Measurements from ENCODE around the gene HSD11B2.

GRCh38 chr16:67431775-67432505 lies 1.0 kb downstream of the HSD11B2 start:
- TF ChIP-seq PBX3 (IDR thresholded peaks at IDR 0.05; ENCODE audit: insufficient replicate concordance, low read depth, low read length) (no peak), CTCF (IDR thresholded peaks at IDR 0.05 in 2 of 3, conservative IDR thresholded peaks at IDR 0.05 in 1 of 3; ENCODE audit: control insufficient read depth in 2 of 3, extremely low read depth in 1 of 3, insufficient read depth in 1 of 3, low read depth in 3 of 3, low read length in 3 of 3) (no peak), CREM (IDR thresholded peaks at IDR 0.05; ENCODE audit: low read depth) (no peak), POLR2A (IDR thresholded peaks at IDR 0.05; ENCODE audit: low read depth, low read length) (no peak), TAF1 (IDR thresholded peaks at IDR 0.05; ENCODE audit: borderline replicate concordance, low read depth, low read length) (no peak), SUZ12 (IDR thresholded peaks at IDR 0.05; ENCODE audit: unreplicated experiment) (no peak), RAD21 (IDR thresholded peaks at IDR 0.05; ENCODE audit: insufficient read depth, low read depth, low read length) (no peak), ZBTB33 (IDR thresholded peaks at IDR 0.05) (no peak)
